DMS153 (cell line): ENCODE data around the gene ZNF367.
"Not testable (repeated sequence)": the region's sequence is repeated elsewhere in the genome, so short reads cannot be mapped to it uniquely, and the experiment has no call there.

Experiments used
- DNase-seq: peaks from one replicate; lab custom pipeline; 2025; lab: John Stamatoyannopoulos, UW

The ZNF367 gene

DNA sequence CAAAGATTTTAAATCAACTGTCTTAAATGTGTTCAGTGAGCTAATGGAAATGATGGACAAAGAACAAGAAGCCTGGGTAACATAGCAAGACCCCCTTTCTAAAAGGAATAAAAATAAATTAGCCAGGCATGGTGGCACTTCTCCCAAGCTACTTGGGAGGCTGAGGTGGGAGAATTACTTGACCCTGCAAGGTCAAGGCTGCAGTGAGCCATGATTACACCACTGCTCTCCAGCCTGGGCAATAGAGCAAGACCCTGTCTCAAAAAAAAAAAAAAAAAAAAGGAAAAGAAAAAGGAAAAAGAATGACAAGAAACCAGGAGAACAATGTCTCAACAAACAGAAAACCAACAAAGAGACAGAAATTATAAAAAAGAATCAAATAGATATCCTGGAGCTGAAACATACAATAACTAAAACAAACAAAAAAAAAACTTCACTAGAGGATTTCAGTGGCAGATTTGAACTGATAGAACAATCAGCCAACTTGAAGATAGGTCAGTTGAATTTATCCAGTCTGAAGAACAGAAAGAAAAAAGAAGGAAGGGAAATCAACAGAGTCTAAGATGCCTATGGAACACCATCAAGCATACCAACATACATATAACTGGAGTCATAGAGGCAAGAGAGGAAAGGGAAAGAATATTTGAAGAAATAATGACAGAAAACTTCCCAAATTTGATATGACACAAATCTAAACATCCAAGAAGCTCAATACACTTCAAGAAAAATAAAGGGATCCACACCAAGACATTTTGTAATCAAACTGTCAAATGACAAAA lies 17.8 kb downstream of the ZNF367 start:
- DNase-seq, result no peak

DNA sequence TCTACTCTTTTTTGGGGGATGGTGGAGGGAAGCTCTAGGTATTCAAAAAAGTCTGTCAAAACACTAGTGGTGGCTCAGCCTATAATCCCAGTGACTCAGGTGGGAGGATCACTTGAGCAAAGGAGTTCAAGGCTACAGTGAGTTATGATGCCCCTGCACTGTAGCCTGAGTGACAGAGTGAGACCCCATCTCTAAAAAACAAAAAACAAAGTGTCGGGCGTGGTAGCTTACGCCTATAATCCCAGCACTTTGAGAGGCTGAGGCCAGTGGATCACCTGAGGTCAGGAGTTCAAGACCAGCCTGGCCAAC lies 18.9 kb downstream of the ZNF367 start:
- no peak for DNase-seq

DNA sequence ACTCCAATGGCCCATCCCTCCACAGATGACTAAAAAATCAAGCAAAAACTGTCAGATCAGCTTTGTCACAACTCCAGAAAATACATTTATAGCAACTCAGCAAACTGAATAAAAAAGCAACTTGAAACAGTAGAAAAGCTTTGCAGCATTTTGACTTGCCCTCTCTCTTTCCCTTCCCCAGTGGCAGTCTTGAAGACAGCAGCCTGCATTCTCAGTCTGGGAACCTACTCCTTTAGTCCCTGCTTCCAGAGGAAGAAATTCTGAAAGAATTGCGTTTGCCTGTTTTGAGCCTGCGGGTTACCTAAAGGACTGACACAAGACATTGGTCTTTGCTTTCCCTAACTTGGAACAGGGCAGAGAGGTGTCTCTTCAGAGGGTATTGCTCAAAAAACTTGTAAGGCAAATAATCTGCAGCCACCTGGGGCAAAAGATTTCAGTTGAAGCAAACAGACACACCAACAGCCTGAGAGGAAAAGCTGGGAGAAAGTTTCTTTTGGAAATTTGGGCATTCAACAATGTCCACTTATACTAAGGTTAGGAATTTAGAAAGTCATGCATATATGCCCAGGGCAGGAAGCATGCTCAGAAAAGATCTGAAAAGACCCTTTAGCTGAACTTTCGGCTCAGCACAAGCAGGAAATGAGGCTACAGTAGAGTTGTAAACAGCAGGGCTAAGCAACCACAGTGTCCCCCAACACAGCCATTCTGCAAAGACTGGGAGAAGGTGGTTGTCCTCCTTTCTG lies 19.4 kb downstream of the ZNF367 start:
- DNase-seq, result no peak

DNA sequence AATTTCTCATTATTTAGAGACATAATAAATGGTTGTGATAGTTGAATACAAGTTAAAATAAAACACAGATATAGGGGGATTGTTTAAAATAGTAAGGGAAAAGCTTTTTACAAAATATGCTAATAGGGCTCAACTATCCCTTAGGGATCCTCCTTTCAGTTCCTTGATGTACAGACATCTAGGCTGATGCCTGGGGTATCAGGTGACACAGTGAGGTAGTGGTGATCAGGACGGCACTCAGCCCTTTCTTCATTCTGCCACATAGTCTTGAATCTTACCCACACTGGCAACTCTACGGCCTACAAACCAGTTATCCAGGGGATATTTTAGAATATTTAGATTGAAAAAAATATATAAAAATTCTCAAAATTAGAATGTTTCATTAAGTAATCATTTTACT lies 22.2 kb downstream of the ZNF367 start:
- no peak for DNase-seq

DNA sequence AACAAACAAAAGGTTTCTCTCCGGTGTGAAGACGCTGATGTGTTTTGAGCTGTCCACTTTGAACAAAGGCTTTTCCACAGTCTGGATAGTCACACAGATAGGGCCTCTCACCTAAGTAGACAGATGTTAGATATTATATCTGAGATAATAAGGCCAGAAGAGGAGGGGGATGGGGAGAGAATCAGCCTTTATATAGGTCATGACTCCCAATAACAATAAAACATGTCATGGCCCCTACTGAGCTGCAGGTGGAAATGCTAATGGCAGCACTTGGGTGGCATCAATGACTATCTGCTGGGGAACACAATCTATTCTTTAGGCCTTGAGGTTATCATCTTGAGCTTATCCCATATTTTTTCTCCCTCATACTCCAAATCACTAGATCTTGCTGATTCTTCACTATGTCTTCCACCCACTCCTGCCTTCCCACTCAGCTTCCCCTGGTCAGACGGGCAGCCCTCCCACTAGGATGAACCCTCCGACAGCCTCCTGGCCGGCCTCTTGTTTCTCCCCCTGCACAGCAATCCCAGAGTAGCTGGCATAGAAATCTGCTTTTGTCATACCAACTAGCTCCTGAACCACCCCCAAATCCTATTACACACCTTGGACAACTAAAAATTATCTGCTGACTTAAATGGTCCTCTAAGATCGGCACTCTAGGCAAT lies 23.2 kb downstream of the ZNF367 start:
- DNase-seq, result no peak

DNA sequence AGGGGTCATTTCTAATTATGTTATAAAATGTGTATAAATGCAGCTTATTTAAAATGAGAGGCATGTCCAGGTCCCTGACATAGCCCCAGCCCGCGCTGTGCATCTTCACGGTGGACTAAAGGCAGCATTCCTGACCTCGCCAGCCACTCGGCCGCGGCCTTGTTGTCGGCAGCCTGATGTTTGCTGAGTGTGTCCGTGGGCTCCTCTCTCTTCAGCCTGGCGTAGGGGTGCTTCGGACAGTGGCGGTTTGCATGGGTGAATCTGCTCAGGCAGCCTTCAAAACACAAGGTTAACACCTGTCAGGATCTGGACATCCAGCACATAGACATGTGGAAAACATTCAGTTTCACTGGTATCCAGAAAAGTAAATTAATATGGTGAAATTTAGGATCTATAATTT lies 25.9 kb downstream of the ZNF367 start:
- no peak for DNase-seq

DNA sequence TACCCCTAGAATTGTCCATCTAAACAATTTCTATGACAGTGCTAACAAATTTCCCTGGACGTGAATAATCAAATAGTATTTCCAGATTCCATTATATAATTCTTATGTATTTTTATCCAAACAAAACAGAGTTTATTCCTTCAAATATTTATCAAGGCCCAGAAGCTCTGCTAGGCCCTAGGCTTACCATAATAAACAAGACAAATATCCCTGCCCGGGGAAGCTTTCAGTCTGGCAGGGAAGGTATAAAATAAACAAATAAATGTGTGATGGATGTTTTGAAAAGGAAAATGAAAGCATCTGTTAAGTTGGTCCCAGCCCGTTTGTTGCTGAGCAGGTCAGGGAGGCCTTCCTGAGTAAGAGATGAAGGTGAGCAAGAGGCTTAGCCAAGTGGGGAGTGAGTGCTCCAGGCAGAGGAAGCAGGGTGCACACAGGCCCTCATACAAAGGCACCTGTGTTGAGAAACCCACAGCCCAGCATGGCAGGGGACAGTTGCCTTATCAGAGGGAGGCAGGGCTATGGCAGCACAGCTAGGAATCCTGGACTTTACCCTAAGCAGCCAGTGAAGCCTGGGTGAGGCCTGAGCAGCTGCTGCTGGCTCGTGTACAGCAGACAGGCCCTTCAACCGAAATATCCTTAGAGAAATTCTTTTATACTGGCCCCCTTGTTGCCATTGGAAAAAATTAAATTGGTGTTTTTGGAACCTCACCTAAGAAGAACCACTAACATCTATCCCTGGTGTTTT lies 27.0 kb downstream of the ZNF367 start:
- DNase-seq, result no peak

DNA sequence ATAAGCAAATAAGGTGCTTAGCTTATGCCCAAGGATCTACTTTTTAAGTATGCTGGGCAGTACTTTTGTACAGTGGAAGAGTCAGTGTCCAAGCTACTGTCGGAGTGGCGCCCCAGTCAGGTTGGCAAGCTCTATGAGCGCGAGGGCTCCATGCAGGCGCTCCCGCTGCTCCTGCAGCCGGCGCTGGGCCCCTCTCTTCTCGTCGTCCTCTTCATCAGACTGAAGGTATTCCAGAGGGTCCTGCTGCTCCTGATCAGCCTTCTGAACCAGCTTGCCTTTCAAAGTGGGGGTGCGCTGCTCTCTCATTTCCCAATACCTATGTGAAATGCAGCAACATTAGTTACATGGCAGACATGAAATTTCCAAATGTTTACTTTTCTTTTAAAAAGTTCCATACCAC lies 30.0 kb downstream of the ZNF367 start:
- DNase-seq, result no peak

DNA sequence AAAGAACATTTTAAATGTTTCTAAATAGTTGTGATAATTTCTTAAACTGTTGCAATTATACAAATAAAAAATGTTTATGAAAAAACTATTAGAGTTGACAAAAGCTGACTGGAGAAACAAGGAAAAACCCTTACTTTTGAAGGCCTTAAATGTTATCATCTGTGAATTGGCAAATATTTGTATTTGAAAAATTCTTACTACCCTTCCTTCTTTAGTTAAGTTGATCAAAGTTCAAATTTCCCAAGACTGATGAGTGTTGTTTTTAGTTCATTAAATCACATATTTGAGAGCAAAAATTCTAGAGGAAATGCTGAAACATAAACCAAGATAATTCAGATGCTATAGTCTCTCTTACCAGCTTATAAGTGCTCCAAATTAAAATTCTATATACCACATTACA lies 32.0 kb downstream of the ZNF367 start:
- DNase-seq, result no peak

DNA sequence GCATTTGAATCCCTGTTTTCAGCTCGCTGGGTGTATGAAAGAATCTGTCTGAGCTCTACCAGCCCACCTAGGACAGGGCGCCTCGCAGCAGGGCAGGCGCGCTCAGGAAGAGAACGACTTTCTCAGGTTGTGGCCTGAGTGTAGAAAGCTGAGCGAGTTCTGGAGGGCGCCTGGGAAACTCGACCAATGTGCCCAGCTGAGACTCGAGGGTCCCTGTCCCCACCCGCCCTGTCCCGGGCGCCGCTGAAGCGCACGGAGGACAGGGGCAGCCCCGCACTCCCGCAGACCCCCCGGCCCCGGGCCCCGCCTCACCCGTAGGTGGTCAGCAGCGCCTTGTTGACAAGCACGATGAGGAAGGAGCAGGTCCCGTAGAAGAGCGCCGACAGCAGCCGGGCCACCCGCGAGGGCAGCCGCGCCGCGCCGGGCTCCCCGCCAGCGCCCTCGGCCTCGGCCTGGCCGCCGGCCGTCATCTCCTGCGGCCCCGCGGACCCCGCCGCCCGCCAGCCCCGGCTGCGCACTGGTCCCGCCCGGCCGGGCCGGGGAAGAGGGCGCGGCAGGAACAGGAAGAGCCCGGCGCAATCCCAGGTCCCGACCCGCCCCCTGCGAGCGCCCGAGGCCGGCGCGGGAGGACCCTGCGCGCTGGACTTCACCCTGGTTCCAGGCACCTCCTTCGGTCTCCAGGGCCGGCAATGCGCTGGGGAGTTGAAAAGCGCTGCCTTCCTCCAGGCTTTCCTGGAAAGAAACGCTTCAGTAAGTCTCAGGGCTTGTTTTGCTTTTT lies 34.8 kb downstream of the ZNF367 start, which contains the start of gene SLC35D2:
SLC35D2 (minus strand) TSS at position 547 of the 778 bp plus-strand sequence; CDS start at position 470, 77 bp downstream.
- no peak for DNase-seq

DNA sequence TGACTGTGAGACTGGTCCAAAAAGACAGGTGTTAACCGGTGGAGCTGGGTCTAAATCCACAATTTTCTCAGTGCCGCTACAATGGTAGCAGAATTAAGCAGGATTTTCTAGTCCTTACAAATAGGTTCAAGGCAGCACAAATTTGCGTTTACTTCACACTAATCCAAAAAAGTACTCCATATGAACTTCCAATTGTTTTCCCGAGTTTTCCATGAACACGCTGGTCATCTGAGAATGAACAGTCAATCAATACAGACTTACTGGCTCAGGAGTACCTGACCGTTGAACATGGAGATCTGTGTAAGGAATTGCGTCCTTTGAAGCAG lies 35.4 kb downstream of the ZNF367 start:
- DNase-seq, result no peak

DNA sequence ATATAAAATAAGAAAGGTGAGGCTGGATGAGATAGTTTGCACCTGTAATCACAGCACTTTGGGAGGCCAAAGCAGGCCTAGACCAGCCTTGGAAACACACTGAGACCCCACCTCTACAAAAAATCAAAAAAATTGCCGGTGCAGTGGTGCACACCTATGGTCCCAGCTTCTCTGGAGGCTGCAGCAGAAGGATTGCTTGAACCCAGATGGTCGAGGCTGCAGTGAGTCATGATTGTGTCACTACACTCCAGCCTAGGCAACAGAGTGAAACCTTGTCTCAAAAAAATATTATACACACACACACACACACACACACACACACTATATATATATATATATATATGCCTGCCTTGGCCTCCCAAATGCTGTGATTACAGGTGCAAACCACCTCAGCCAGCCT lies 36.0 kb downstream of the ZNF367 start:
- no peak for DNase-seq

DNA sequence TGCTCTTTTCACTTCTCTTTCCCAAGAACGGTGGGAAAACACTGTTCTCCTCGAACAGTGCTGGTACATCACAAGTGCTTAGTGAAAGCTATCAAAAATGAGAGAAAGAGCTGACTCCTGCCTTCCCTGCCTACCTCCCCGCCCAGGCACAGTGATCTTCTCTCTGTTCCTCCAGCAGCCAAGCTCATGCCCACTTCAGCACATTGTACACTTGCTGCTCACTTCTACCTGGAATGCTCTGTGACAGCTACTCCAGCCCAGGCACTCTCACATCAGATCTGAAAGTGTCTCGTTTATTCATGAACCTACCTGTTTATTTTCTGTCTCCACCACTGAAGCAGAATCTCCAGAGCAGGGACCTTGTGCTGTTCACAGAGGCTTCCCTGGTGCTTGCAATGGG lies 36.5 kb downstream of the ZNF367 start:
- DNase-seq, result no peak

DNA sequence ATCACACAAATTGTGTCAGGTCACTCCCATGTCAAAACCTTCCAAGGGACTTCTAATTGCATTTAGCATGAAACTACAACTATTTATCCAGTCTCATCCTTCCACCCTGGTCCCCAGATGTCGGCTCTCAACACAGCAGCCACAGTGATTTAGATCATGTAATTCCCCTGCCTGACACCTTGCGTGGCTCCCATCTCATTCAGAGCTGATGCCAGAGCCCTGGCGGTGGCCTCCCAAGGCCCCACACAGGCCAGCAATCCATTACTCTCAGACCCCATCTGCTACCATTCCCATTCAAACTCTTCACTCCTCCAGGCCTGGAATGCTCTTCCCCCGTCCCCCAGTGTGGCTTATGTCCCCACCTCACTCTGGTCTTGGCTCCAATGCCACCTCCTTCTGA lies 37.0 kb downstream of the ZNF367 start:
- DNase-seq, result no peak

DNA sequence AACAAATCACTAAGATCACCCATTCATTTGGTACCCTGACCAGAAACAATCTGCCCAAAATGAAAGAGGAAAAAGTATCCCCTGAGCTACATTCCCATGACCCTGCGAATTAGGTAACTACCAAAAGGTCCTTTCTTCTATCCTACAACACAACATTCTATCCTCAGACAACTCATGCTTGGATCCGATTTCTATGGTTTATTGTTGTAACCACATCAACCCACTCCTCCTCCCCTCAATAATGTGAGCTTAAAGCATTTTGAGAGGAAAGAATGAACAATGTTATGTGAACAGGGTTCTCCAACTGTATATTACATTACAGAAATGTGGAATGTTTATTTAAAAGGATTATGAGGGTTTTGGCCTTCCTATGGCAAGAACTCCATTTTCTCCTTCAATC lies 38.7 kb downstream of the ZNF367 start:
- no peak for DNase-seq

DNA sequence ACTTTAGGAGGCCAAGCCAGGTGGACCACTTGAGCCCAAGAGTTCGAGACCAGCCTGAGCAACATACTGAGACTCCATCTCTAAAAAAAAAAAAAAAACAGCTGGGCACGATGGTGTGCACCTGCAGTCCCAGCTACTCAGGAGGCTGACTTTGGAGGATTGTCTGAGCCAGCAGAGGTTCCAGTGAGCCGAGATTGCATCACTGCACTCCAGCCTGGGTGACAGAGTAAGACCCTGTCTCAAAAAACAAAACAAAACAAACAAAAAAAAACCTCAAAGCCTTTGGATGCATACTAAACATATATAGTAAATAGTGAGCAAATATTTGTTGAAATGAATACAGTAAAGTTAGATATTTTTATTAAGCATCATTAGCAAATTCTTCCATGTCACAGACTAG lies 40.0 kb downstream of the ZNF367 start:
- no peak for DNase-seq

DNA sequence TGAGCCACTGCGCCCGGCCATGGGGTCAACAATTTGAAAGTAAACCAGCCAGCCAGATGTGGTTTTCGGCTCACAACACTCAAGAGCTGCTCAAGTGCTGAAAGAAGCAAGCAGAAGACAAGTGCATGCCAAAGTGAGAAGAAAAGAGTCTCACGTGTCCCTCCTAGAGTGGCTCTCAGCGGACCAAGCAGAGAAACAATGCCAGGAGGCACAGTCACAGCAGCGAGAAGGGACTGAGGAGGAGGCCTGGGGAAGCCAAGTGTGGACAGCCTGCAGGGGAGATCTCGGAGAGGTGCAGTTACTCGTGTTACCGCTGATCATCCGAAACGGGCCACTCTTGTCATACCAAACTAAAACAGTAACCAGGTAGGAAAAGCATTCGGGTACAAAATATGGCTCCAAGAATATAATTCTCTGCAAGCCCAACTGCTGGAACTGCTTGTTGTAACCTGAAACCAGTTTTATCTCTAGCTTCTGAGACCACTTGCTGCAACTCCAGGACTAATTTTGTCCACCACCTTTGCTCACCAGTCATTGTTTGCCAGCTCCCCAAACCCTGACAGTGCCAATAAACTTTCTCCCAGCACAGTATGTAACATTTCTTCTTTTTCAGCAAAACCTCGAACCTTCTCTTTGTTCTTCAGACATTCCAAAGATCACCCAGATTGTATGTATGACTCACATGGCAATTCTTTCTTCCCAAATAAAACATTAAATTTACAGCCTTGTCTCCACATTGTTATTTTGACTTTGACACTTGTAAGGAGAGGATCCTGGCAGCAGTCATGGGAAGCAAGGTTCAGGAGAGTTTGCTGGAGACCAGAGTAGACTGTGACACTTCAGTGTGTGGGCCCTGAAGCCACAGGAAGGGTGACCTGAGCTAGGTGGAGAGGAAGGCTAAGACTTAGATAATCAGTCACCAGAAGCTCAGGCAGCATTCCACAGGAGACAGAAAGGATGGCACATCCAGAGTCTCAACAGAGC lies 41.0 kb downstream of the ZNF367 start:
- DNase-seq, result no peak

DNA sequence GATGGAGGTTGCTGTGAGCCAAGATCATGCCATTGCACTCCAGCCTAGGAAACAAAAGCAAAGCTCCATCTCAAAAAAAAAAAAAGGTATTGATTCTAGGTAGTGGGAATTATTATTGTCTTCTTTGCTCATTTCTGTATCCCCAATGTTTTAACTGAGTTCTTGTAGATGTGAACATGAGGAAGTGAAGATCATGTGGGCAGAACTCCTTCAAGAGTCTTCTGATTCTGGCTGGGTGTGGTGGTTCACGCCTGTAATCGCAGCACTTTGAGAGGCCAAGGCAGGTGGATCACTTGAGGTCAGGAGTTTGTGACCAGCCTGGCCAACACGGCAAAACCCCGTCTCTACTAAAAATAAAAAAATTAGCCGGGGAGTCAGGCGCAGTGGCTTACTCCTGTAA lies 42.7 kb downstream of the ZNF367 start:
- DNase-seq, result not testable (repeated sequence)

DNA sequence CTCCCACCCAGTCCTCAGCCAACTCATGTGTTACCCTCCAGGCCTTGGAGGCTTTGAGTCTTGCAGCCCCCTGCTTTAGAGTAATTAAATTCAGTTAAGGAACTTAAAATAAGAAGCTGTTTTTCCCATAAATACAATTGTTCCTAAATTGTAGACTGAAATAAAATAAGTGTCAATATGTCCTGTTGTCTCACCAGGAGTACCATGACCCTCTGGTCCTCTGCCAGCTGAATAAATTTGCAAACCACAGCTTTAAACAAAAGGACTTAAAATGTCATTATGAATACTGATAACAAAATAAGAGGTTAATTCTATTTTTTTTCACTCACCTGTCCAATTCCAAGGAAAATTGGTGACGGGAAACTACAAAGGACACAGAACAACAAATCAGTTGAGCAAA lies 50.2 kb downstream of the ZNF367 start:
- DNase-seq, result no peak

DNA sequence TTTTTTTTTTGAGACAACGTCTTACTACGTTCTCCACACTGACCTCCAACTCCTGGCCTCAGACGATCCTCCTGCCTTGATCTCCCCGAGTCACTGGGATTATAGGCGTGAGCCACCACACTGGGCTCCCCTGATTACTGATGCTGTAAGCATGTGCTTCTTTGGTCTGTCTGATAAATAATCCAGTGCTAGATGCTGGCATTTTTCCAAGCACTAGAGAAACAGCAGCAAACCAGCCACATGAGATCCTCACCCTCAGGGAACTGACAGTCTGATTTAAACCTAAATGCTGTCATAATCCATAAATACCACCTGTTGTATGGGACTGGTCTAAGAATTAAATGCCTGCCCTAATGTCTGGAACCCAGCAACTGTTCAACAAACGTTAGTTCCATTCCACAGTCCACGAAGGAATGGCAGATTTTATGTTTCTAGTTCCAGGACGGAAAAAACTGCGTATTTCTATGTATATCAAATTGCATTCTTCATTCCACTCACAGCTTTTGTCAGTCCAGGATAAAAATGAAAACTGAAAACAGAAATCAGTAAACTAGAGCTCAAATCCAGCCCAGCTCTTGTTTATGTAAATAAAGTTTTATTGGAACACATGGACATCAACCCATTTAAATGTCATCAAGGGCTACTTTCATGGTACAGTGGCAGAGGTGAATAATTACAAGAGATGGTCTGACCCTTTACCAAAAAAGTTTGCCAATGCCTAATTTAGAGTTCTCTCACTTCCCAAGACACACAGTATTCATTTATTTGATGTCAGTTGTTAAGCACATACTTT lies 54.8 kb downstream of the ZNF367 start:
- DNase-seq, result no peak
